ENCODE measurements around the gene PPP1R1B. TPM values are rescaled to one million over a fixed set of nuclear protein-coding genes. Genes with fewer than 3 reads are reported as not detected.

PPP1R1B gene
- polyA plus RNA-seq, 3 donors: 8.7 to 183 (median 40.4) TPM

- 78 to 97% (median 95%) methylated on average over 4 of the region's 4 CpGs for WGBS, 3 donors
- H3K27ac ChIP-seq (ENCODE audit: low read depth, low read length): no peak overlapping the region
Observed at GRCh38 chr17:39641097-39641496, 14.3 kb downstream of the PPP1R1B start.

- 48 to 70% (median 57%) methylated on average over 7 of the region's 7 CpGs for WGBS, 3 donors
- no peak overlapping the region for H3K27ac ChIP-seq (ENCODE audit: low read depth, low read length)
Observed at GRCh38 chr17:39641883-39642282, 15.1 kb downstream of the PPP1R1B start.

GRCh38 chr17:39642291-39643074, 15.7 kb downstream of the PPP1R1B start:
- 75 to 87% (median 82%) methylated on average over 9 of the region's 9 CpGs for WGBS, 3 donors
- no peak overlapping the region for H3K27ac ChIP-seq (ENCODE audit: low read depth, low read length)

- H3K27ac ChIP-seq (ENCODE audit: low read depth, low read length): no peak overlapping the region
- 70 to 85% (median 72%) methylated on average over 4 of the region's 4 CpGs for WGBS, 3 donors
Observed at GRCh38 chr17:39643271-39643670, 16.5 kb downstream of the PPP1R1B start.

- H3K27ac ChIP-seq (ENCODE audit: low read depth, low read length): no peak overlapping the region
- 72 to 91% (median 73%) methylated on average over 5 of the region's 5 CpGs for WGBS, 3 donors
Observed at GRCh38 chr17:39647256-39647655, 20.5 kb downstream of the PPP1R1B start.

GRCh38 chr17:39648616-39649366, 22.0 kb downstream of the PPP1R1B start:
- H3K27ac ChIP-seq (ENCODE audit: low read depth, low read length): no peak overlapping the region
- WGBS, 3 donors: 71 to 82% (median 78%) methylated on average over 15 of the region's 15 CpGs

GRCh38 chr17:39650121-39650579, 23.4 kb downstream of the PPP1R1B start:
- H3K27ac ChIP-seq (ENCODE audit: low read depth, low read length): no peak overlapping the region
- WGBS, 3 donors: 83 to 87% (median 87%) methylated on average over 11 of the region's 11 CpGs

- 57 to 61% (median 57%) methylated on average over 8 of the region's 8 CpGs for WGBS, 3 donors
- no peak overlapping the region for H3K27ac ChIP-seq (ENCODE audit: low read depth, low read length)
Observed at GRCh38 chr17:39651923-39652586, 25.3 kb downstream of the PPP1R1B start.

GRCh38 chr17:39652587-39653315, 26.0 kb downstream of the PPP1R1B start:
- 59 to 73% (median 67%) methylated on average over 7 of the region's 7 CpGs for WGBS, 3 donors
- no peak overlapping the region for H3K27ac ChIP-seq (ENCODE audit: low read depth, low read length)

GRCh38 chr17:39653316-39653661, 26.5 kb downstream of the PPP1R1B start:
- no peak overlapping the region for H3K27ac ChIP-seq (ENCODE audit: low read depth, low read length)
- 83 to 86% (median 86%) methylated on average over 9 to 12 of the region's 12 CpGs for WGBS, 3 donors

GRCh38 chr17:39653662-39654331, 27.0 kb downstream of the PPP1R1B start:
- WGBS, 3 donors: 56 to 70% (median 69%) methylated on average over 14 of the region's 14 CpGs
- no peak overlapping the region for H3K27ac ChIP-seq (ENCODE audit: low read depth, low read length)

- 90 to 92% (median 92%) methylated on average over 2 of the region's 2 CpGs for WGBS, 3 donors
Observed at GRCh38 chr17:39655105-39655504, 28.4 kb downstream of the PPP1R1B start.

GRCh38 chr17:39658346-39658745, 31.6 kb downstream of the PPP1R1B start:
- no peak overlapping the region for H3K27ac ChIP-seq (ENCODE audit: low read depth, low read length)
- WGBS, 3 donors: 86 to 95% (median 94%) methylated on average over 11 of the region's 11 CpGs

More at GRCh38 chr17:39655105-39655504, 28.4 kb downstream of the PPP1R1B start:
- H3K27ac ChIP-seq (ENCODE audit: low read depth, low read length): no peak overlapping the region

- no peak overlapping the region for H3K27ac ChIP-seq (ENCODE audit: low read depth, low read length)
- 81 to 89% (median 87%) methylated on average over 3 of the region's 3 CpGs for WGBS, 3 donors
Observed at GRCh38 chr17:39658760-39659159, 32.0 kb downstream of the PPP1R1B start.

GRCh38 chr17:39659279-39660010, 32.7 kb downstream of the PPP1R1B start:
- H3K27ac ChIP-seq (ENCODE audit: low read depth, low read length): no peak overlapping the region
- WGBS, 3 donors: 47 to 68% (median 47%) methylated on average over 15 of the region's 15 CpGs

GRCh38 chr17:39660011-39660360, 33.2 kb downstream of the PPP1R1B start:
- WGBS, 3 donors: 66 to 81% (median 68%) methylated on average over 5 of the region's 5 CpGs
- no peak overlapping the region for H3K27ac ChIP-seq (ENCODE audit: low read depth, low read length)
